Stomach (tissue), 9 donors: Measurements from ENCODE around the gene SUPT3H. TPM values are rescaled to one million over a fixed set of nuclear protein-coding genes. Genes with fewer than 3 reads are reported as not detected.

Source experiments
- DNase-seq, 2 donors: peaks; one replicate each; pipeline versions ENCODE4 v3.0.0 to v3.0.0-alpha.2; 2013 to 2019
- H3K27ac ChIP-seq, 5 donors: fragments of 200-600 bp in 4 of 5; sonication (generic) in 4 of 5; one replicate each; pipeline ENCODE4 v1.5.1; 2013 to 2019; ENCODE audit warnings: mild to moderate bottlenecking in 1 of 5, moderate library complexity in 1 of 5
- H3K27me3 ChIP-seq, 3 donors: fragments of 200-600 bp; sonication (generic); one replicate each; pipeline ENCODE4 v1.5.1; 2017 to 2019; ENCODE audit warnings: mixed run types in 1 of 3
- H3K36me3 ChIP-seq, 4 donors: fragments of 200-600 bp; sonication (generic); 1 replicate in 3 of 4; 2 replicates in 1 of 4; pipeline ENCODE4 v1.5.1; 2016 to 2019
- H3K4me1 ChIP-seq, 4 donors: fragments of 200-600 bp; sonication (generic); one replicate each; pipeline ENCODE4 v1.5.1; 2016 to 2019
- H3K4me3 ChIP-seq, 4 donors: fragments of 200-600 bp; sonication (generic) in 3 of 4; one replicate each; pipeline ENCODE4 v1.5.1; 2016 to 2019; ENCODE audit warnings: mild to moderate bottlenecking in 1 of 4
- H3K9me3 ChIP-seq, 4 donors: fragments of 200-600 bp; sonication (generic); one replicate each; pipeline ENCODE4 v1.5.1; 2016 to 2019
- EP300 ChIP-seq: sonication (generic); formaldehyde crosslinking; IDR thresholded peaks from one replicate; pipeline ENCODE4 v1.6.1; 2017; ENCODE audit warnings: antibody characterized with exemption
- POLR2A ChIP-seq, 4 donors: fragments of 450-650 bp; IDR thresholded peaks; one replicate each; pipeline ENCODE4 v1.6.1; 2016; ENCODE audit warnings: antibody characterized with exemption in 4 of 4, control low read depth in 2 of 4, mild to moderate bottlenecking in 1 of 4, moderate library complexity in 1 of 4
- POLR2AphosphoS5 ChIP-seq, 3 donors: sonication (generic); formaldehyde crosslinking; IDR thresholded peaks; one replicate each; pipeline ENCODE4 v1.6.1; 2016; ENCODE audit warnings: antibody characterized with exemption in 3 of 3
- WGBS, 5 donors: extraction: QIAGEN DNeasy Blood & Tissue Kit in 3 of 5; methylation state at CpG; one replicate each; pipeline versions ENCODE4 v1.1.5 to v1.1.7; 2013 to 2018; 5-methylcytosine and 5-hydroxymethylcytosine counted together
- intact Hi-C: fragments of 100-400 bp; cut with DNase I; formaldehyde crosslinking; loops from one replicate; pipeline ENCODE4 v1.15.1; 2023; ENCODE audit warnings: low total_unique reads
- polyA plus RNA-seq, 3 donors: library from polyadenylated mRNA; stranded (reverse); fragments of 200-250 nt; gene quantifications; one replicate each; pipeline ENCODE4 v1.2.3, GENCODE V29; 2013
- total RNA-seq, 5 donors: library from RNA; depleted of rRNA; stranded (reverse); fragments of >200 nt; gene quantifications; one replicate each; pipeline versions ENCODE4 v1.1.0 to v1.2.3, GENCODE V29; 2014 to 2016
- TF ChIP-seq, protein P1 (sequence below), 7 experiments: fragments of 450-650 bp in 4 of 7; fragments of 200-600 bp in 3 of 7; sonication (generic) in 3 of 7; IDR thresholded peaks; one replicate each; pipeline ENCODE4 v1.5.1; 2016 to 2019; ENCODE audit warnings: antibody characterized with exemption in 7 of 7, control low read depth in 2 of 7, mild to moderate bottlenecking in 1 of 7
- donor health status: healthy with polysubstance abuse.
- donor health status: Bipolar disorder and iron deficiency.
- donor health status: healthy.

SUPT3H gene
- total and polyA plus RNA-seq, 8 donors, result 0.29 to 16.2 (median 4.0) TPM; not detected in 1

DNA sequence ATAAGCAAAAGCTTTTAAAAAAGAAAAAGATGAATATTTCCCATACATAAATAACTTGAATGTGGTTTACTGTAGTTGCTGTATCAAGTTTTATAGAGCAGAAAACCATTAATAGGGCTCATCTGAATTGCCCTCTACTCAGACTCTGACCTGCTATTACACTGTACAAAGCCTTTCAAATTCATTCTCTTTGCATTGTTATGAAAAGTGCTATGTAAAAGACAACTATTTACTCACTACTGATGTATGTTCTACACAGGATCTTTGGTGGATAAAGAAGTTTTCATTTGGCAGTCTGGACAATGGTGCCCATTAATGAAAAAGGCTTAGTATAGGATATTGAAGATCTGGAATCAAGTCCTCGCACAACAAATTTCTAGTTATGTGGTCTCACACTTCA lies 248.7 kb downstream of the SUPT3H start:
- TF ChIP-seq POLR2AphosphoS5 (IDR thresholded peaks at IDR 0.05), result no peak
- no peak for TF ChIP-seq EP300
- TF ChIP-seq POLR2A (IDR thresholded peaks at IDR 0.05), result no peak
- intact Hi-C loops, result no loop called here
- no peak for DNase-seq
- Histone ChIP-seq H3K27me3 (no peaks in the 10 kb centered on the region), H3K36me3 (no peaks in the 10 kb centered on the region), H3K4me3 (no peak overlapping the region), H3K9me3 (no peaks in the 10 kb centered on the region), H3K4me1 (no peaks in the 10 kb centered on the region), H3K27ac (no peak overlapping the region)
- 97 to 100% (median 100%) methylated on average over 1 of the region's 1 CpG for WGBS, 5 donors

DNA sequence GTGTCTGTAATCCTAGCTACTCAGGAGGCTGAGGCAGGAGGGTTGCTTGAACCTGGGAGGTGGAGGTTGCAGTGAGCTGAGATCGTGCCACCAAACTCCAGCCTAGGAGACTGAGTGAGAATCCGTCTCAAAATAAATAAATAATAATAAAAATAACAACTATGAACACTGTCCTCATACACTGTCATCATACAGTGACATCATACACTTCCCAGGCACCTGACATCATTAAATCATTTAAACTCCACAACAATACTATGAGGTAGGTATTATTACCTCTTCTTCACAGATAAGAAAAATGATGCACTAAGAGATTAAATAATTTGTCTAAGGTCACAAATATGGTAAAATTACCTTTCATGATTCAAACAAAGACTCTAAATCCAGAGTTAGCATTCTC lies 250.5 kb downstream of the SUPT3H start:
- Histone ChIP-seq H3K4me1 (no peaks in the 10 kb centered on the region), H3K27me3 (no peaks in the 10 kb centered on the region), H3K9me3 (no peaks in the 10 kb centered on the region), H3K36me3 (no peaks in the 10 kb centered on the region), H3K4me3 (no peak overlapping the region), H3K27ac (no peak overlapping the region)
- intact Hi-C loops, result no loop called here
- TF ChIP-seq, protein P1, sequence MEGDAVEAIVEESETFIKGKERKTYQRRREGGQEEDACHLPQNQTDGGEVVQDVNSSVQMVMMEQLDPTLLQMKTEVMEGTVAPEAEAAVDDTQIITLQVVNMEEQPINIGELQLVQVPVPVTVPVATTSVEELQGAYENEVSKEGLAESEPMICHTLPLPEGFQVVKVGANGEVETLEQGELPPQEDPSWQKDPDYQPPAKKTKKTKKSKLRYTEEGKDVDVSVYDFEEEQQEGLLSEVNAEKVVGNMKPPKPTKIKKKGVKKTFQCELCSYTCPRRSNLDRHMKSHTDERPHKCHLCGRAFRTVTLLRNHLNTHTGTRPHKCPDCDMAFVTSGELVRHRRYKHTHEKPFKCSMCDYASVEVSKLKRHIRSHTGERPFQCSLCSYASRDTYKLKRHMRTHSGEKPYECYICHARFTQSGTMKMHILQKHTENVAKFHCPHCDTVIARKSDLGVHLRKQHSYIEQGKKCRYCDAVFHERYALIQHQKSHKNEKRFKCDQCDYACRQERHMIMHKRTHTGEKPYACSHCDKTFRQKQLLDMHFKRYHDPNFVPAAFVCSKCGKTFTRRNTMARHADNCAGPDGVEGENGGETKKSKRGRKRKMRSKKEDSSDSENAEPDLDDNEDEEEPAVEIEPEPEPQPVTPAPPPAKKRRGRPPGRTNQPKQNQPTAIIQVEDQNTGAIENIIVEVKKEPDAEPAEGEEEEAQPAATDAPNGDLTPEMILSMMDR (IDR thresholded peaks at IDR 0.05), result no peak
- 93 to 100% (median 96%) methylated on average over 2 of the region's 2 CpGs for WGBS, 5 donors
- no peak for DNase-seq

DNA sequence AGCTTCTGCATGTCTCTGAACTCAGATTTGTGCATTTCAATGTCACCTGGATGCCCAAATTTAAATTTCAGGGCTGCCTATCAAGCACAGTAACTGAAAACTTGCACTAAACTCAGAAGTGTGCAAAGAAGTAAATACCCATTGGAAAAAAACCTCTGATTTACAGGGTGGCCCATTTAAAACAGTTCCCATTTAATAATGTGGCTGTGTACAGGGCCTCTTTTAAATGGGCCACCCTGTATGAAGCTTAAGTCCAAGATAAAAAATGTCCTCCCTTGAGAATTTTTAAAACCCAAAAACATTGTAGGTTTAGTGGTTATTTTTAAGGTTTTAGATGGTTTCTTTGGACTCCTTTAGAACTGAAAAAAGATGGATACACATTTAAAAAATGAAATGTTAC lies 251.7 kb downstream of the SUPT3H start:
- Histone ChIP-seq H3K4me1 (no peaks in the 10 kb centered on the region), H3K36me3 (no peaks in the 10 kb centered on the region), H3K27ac (no peak overlapping the region), H3K4me3 (no peak overlapping the region), H3K9me3 (no peaks in the 10 kb centered on the region), H3K27me3 (no peaks in the 10 kb centered on the region)
- TF ChIP-seq, protein P1 (IDR thresholded peaks at IDR 0.05), result no peak
- no peak for TF ChIP-seq EP300
- TF ChIP-seq POLR2AphosphoS5 (IDR thresholded peaks at IDR 0.05), result no peak
- no peak for TF ChIP-seq POLR2A (IDR thresholded peaks at IDR 0.05)
- no peak for DNase-seq
- intact Hi-C loops, result no loop called here

DNA sequence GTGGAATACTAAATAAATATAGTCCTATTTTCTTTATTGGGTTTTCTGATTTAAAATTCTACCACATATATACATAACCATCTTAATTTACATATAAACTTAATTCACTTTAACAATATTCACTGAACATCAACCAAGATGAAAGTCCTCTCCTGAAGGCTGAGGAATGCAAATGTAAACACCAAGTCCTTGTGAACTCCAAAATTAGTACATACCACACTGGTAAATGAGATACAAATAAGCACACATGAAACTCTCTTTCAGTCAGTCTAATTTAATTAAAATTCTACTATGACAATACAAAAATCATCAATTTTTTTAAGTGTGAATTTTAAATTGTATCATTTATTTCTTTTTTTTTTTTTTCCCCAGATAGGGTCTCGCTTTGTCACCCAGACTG lies 254.7 kb downstream of the SUPT3H start:
- WGBS, 5 donors, result 96 to 100% (median 100%) methylated on average over 1 of the region's 1 CpG
- no peak overlapping the region for H3K4me3 ChIP-seq
- DNase-seq, result no peak
- H3K27me3 ChIP-seq, result no peaks in the 10 kb centered on the region
- H3K27ac ChIP-seq, result no peak overlapping the region
- TF ChIP-seq, protein P1 (IDR thresholded peaks at IDR 0.05), result no peak
- TF ChIP-seq EP300 (no peak), POLR2AphosphoS5 (IDR thresholded peaks at IDR 0.05) (no peak), POLR2A (IDR thresholded peaks at IDR 0.05) (no peak)
- no peaks in the 10 kb centered on the region for H3K9me3 ChIP-seq
- no peaks in the 10 kb centered on the region for H3K4me1 ChIP-seq
- intact Hi-C loops, result no loop called here
- H3K36me3 ChIP-seq, result no peaks in the 10 kb centered on the region

DNA sequence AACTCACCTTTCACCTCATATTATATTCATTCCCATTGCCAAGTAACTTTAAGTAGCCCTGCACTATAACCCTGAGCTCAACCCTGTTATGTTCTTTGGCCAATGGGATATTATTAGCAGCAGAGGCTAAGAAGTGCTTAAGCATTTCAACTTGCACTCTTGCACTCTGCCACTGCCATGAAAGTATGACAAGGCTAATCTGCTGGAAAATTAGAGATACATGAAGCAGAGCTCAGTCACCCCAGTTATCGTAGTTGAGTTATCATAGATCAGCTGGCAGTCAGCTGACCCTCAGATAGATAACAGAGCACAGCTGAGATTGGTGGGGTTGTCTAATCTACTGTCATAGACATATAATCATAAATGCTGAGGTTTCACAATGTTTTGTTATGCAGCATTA lies 259.0 kb downstream of the SUPT3H start:
- Histone ChIP-seq H3K27me3 (no peaks in the 10 kb centered on the region), H3K27ac (no peak overlapping the region), H3K9me3 (no peaks in the 10 kb centered on the region), H3K4me3 (no peak overlapping the region), H3K4me1 (no peaks in the 10 kb centered on the region), H3K36me3 (no peaks in the 10 kb centered on the region)
- 71 to 88% (median 80%) methylated on average over 1 of the region's 1 CpG for WGBS, 5 donors
- no peak for TF ChIP-seq POLR2A (IDR thresholded peaks at IDR 0.05)
- TF ChIP-seq EP300, result no peak
- TF ChIP-seq, protein P1 (IDR thresholded peaks at IDR 0.05), result no peak
- no peak for TF ChIP-seq POLR2AphosphoS5 (IDR thresholded peaks at IDR 0.05)
- no peak for DNase-seq
- intact Hi-C loops, result no loop called here
